Memory B cell (primary cell): Measurements from ENCODE around the gene PDXP.

Experiments used
- ATAC-seq: fragments of 150-1000 bp; cut with Tn5 transposase; 2 replicates; pipeline ENCODE4 v1.10.0; 2021; ENCODE audit warnings: low read depth, mild to moderate bottlenecking, moderate library complexity
- DNase-seq, 2 donors: peaks; one replicate each; pipeline ENCODE4 v3.0.0; 2022; ENCODE audit warnings: low spot score in 2 of 2
- H3K27ac Mint-ChIP-seq: one replicate; pipeline ENCODE4 v1.8.0; 2022; ENCODE audit warnings: mild to moderate bottlenecking, moderate library complexity, mixed read lengths
- H3K27me3 Mint-ChIP-seq: one replicate; pipeline ENCODE4 v1.8.0; 2022; ENCODE audit warnings: mixed read lengths
- H3K36me3 Mint-ChIP-seq: one replicate; pipeline ENCODE4 v1.8.0; 2022; ENCODE audit warnings: mild to moderate bottlenecking, mixed read lengths
- H3K4me1 Mint-ChIP-seq: one replicate; pipeline ENCODE4 v1.8.0; 2022; ENCODE audit warnings: mixed read lengths
- H3K4me3 Mint-ChIP-seq: one replicate; pipeline ENCODE4 v1.8.0; 2022; ENCODE audit warnings: mild to moderate bottlenecking, moderate library complexity, mixed read lengths
- H3K9me3 Mint-ChIP-seq: one replicate; pipeline ENCODE4 v1.8.0; 2022; ENCODE audit warnings: mixed read lengths

The PDXP gene

GRCh38 chr22:37633625-37634416, 24.7 kb upstream of the PDXP start:
- H3K27ac Mint-ChIP-seq: peak overlapping the region; percentile 93
- peak; percentile 66 to 68 for DNase-seq
- H3K4me1 Mint-ChIP-seq: peaks cover 53% of the 10 kb centered on the region
- peak; percentile 81 for ATAC-seq
- no peaks in the 10 kb centered on the region for H3K9me3 Mint-ChIP-seq
- no peaks in the 10 kb centered on the region for H3K27me3 Mint-ChIP-seq
- peak overlapping the region; percentile 71 for H3K4me3 Mint-ChIP-seq
- peaks cover 4% of the 10 kb centered on the region for H3K36me3 Mint-ChIP-seq

GRCh38 chr22:37634417-37634924, 24.1 kb upstream of the PDXP start:
- peak overlapping the region; percentile 71 for H3K4me3 Mint-ChIP-seq
- no peak for DNase-seq
- H3K9me3 Mint-ChIP-seq: no peaks in the 10 kb centered on the region
- no peak for ATAC-seq
- peaks cover 1% of the 10 kb centered on the region for H3K36me3 Mint-ChIP-seq
- peaks cover 49% of the 10 kb centered on the region for H3K4me1 Mint-ChIP-seq
- no peaks in the 10 kb centered on the region for H3K27me3 Mint-ChIP-seq
- H3K27ac Mint-ChIP-seq: peak overlapping the region; percentile 93

GRCh38 chr22:37635157-37635556, 23.4 kb upstream of the PDXP start:
- Mint-ChIP-seq H3K4me1 (peaks cover 49% of the 10 kb centered on the region), H3K27ac (peak overlapping the region; percentile 93), H3K27me3 (no peaks in the 10 kb centered on the region), H3K36me3 (peaks cover 1% of the 10 kb centered on the region), H3K9me3 (no peaks in the 10 kb centered on the region), H3K4me3 (no peak overlapping the region)
- DNase-seq: no peak
- ATAC-seq: no peak

- H3K9me3 Mint-ChIP-seq: no peaks in the 10 kb centered on the region
Observed at GRCh38 chr22:37636186-37636948, 22.2 kb upstream of the PDXP start.

GRCh38 chr22:37636949-37637273, 21.6 kb upstream of the PDXP start:
- peaks cover 52% of the 10 kb centered on the region for H3K4me1 Mint-ChIP-seq
- DNase-seq: no peak
- H3K36me3 Mint-ChIP-seq: peaks cover under 1% of the 10 kb centered on the region
- H3K27me3 Mint-ChIP-seq: no peaks in the 10 kb centered on the region
- no peaks in the 10 kb centered on the region for H3K9me3 Mint-ChIP-seq
- H3K4me3 Mint-ChIP-seq: peak overlapping the region; percentile 51
- ATAC-seq: no peak
- peak overlapping the region; percentile 69 for H3K27ac Mint-ChIP-seq

More at GRCh38 chr22:37636186-37636948, 22.2 kb upstream of the PDXP start:
- Mint-ChIP-seq H3K27ac (peak overlapping the region; percentile 69), H3K36me3 (peaks cover 1% of the 10 kb centered on the region), H3K4me1 (peaks cover 52% of the 10 kb centered on the region), H3K27me3 (no peaks in the 10 kb centered on the region), H3K4me3 (peak overlapping the region; percentile 51)
- DNase-seq: no peak
- ATAC-seq: no peak

GRCh38 chr22:37638391-37639069, 20.0 kb upstream of the PDXP start:
- ATAC-seq (peak; percentile 17), DNase-seq (no peak)
- Mint-ChIP-seq H3K4me3 (peak overlapping the region; percentile 92), H3K27me3 (no peaks in the 10 kb centered on the region), H3K9me3 (no peaks in the 10 kb centered on the region), H3K36me3 (peaks cover 7% of the 10 kb centered on the region), H3K4me1 (peaks cover 50% of the 10 kb centered on the region), H3K27ac (peak overlapping the region; percentile 88)

GRCh38 chr22:37639070-37639760, 19.3 kb upstream of the PDXP start, which contains the start of gene SH3BP1:
TSS of gene SH3BP1 (plus strand) at chr22:37639669. CDS start at chr22:37639788, 119 bp downstream.
- Mint-ChIP-seq H3K4me3 (peak within 1 kb of the TSS; percentile 92), H3K4me1 (peaks cover 48% of the 10 kb centered on the region), H3K27me3 (no peaks in the 10 kb centered on the region), H3K27ac (peak within 1 kb of the TSS; percentile 88), H3K36me3 (peaks cover 11% of the 10 kb centered on the region), H3K9me3 (no peaks in the 10 kb centered on the region)
- DNase-seq: no peak
- peak; percentile 37 for ATAC-seq

- H3K4me3 Mint-ChIP-seq: peak overlapping the region; percentile 92
- DNase-seq: no peak
- no peaks in the 10 kb centered on the region for H3K27me3 Mint-ChIP-seq
- H3K27ac Mint-ChIP-seq: peak overlapping the region; percentile 74
- no peaks in the 10 kb centered on the region for H3K9me3 Mint-ChIP-seq
- H3K36me3 Mint-ChIP-seq: peaks cover 13% of the 10 kb centered on the region
- H3K4me1 Mint-ChIP-seq: peaks cover 44% of the 10 kb centered on the region
- peak; percentile 18 for ATAC-seq
Observed at GRCh38 chr22:37639771-37640590, 18.5 kb upstream of the PDXP start.

GRCh38 chr22:37640591-37641560, 17.6 kb upstream of the PDXP start:
- Mint-ChIP-seq H3K27me3 (no peaks in the 10 kb centered on the region), H3K4me1 (peaks cover 45% of the 10 kb centered on the region), H3K9me3 (no peaks in the 10 kb centered on the region), H3K36me3 (peaks cover 13% of the 10 kb centered on the region), H3K4me3 (peak overlapping the region; percentile 92), H3K27ac (peak overlapping the region; percentile 74)
- ATAC-seq (peak; percentile 10), DNase-seq (no peak)

GRCh38 chr22:37641561-37641949, 17.0 kb upstream of the PDXP start:
- Mint-ChIP-seq H3K27ac (no peak overlapping the region), H3K4me3 (peak overlapping the region; percentile 32), H3K36me3 (peaks cover 15% of the 10 kb centered on the region), H3K4me1 (peaks cover 40% of the 10 kb centered on the region), H3K9me3 (no peaks in the 10 kb centered on the region), H3K27me3 (no peaks in the 10 kb centered on the region)
- ATAC-seq (no peak), DNase-seq (no peak)

GRCh38 chr22:37643225-37643847, 15.2 kb upstream of the PDXP start:
- H3K36me3 Mint-ChIP-seq: peaks cover 19% of the 10 kb centered on the region

More at GRCh38 chr22:37643225-37643847, 15.2 kb upstream of the PDXP start:
- H3K27me3 Mint-ChIP-seq: no peaks in the 10 kb centered on the region
- H3K27ac Mint-ChIP-seq: peak overlapping the region; percentile 89
- DNase-seq: peak; percentile 87 to 96
- peak; percentile 66 for ATAC-seq
- no peaks in the 10 kb centered on the region for H3K9me3 Mint-ChIP-seq
- peak overlapping the region; percentile 2 for H3K4me3 Mint-ChIP-seq
- H3K4me1 Mint-ChIP-seq: peaks cover 32% of the 10 kb centered on the region
